GM13977 (cell line): ENCODE data around the gene OTOL1.

Source experiments
- DNase-seq: peaks from one replicate; pipeline ENCODE4 v3.0.0; 2012; ENCODE audit warnings: low spot score
- CTCF ChIP-seq: IDR thresholded peaks from 2 replicates; pipeline ENCODE4 v1.5.1; 2012; ENCODE audit warnings: mild to moderate bottlenecking, control low read depth; ENCODE audit not compliant: insufficient read depth; ENCODE audit errors: extremely low read depth, missing control alignments
- in situ Hi-C: fragments of 300-500 bp; cut with MboI; formaldehyde crosslinking; loops from one replicate; pipeline ENCODE4 v1.12.0; 2022; ENCODE audit warnings: low sequenced_read_pairs, low pct_unique_long_range_greater_than_20kb, mixed read lengths, inconsistent platforms; ENCODE audit not compliant: unreplicated experiment

The OTOL1 gene

GRCh38 chr3:161531930-161532329 is 35.3 kb downstream of the OTOL1 start:
- no peak for DNase-seq
- no peak for TF ChIP-seq CTCF
- in situ Hi-C loops: no loop called here

- in situ Hi-C loops: no loop called here
- TF ChIP-seq CTCF: no peak
- DNase-seq: no peak
These were observed 44.0 kb downstream of the OTOL1 start for GRCh38 chr3:161540594-161540993.

GRCh38 chr3:161545824-161546223 is 49.2 kb downstream of the OTOL1 start:
- no peak for DNase-seq
- in situ Hi-C loops: no loop called here
- TF ChIP-seq CTCF: no peak

GRCh38 chr3:161548301-161548700 is 51.7 kb downstream of the OTOL1 start:
- no peak for DNase-seq
- in situ Hi-C loops: no loop called here
- no peak for TF ChIP-seq CTCF

- in situ Hi-C loops: no loop called here
- DNase-seq: no peak
- no peak for TF ChIP-seq CTCF
These were observed 52.7 kb downstream of the OTOL1 start for GRCh38 chr3:161549261-161549660.

GRCh38 chr3:161550491-161551195 is 54.0 kb downstream of the OTOL1 start:
- in situ Hi-C loops: no loop called here
- no peak for DNase-seq
- no peak for TF ChIP-seq CTCF
